Breast epithelium (tissue), 4 donors: Measurements from ENCODE around the gene CCDC175. TPM values are rescaled to one million over a fixed set of nuclear protein-coding genes. Genes with fewer than 3 reads are reported as not detected.

ENCODE experiments used
- DNase-seq, 2 donors: peaks; one replicate each; pipeline ENCODE4 v3.0.0-alpha.2; 2019; ENCODE audit warnings: low spot score in 2 of 2
- H3K27ac ChIP-seq, 2 donors: fragments of 200-600 bp; sonication (generic) in 1 of 2; one replicate each; pipeline ENCODE4 v1.5.1; 2016 to 2019; ENCODE audit warnings: mild to moderate bottlenecking in 1 of 2
- H3K27me3 ChIP-seq, 2 donors: fragments of 200-600 bp; sonication (generic) in 1 of 2; one replicate each; pipeline versions ENCODE4 v1.5.1 to v1.6.0; 2017 to 2019; ENCODE audit warnings: control low read depth in 1 of 2, mild to moderate bottlenecking in 1 of 2
- H3K36me3 ChIP-seq: fragments of 200-600 bp; one replicate; pipeline ENCODE4 v1.5.1; 2019
- H3K4me1 ChIP-seq, 2 donors: fragments of 200-600 bp; sonication (generic); one replicate each; pipeline ENCODE4 v1.5.1; 2016 to 2019; ENCODE audit warnings: control low read depth in 1 of 2
- H3K4me3 ChIP-seq, 3 donors: fragments of 200-600 bp; sonication (generic); 1 replicate in 2 of 3; 2 replicates in 1 of 3; pipeline ENCODE4 v1.5.1; 2016 to 2019; ENCODE audit warnings: mild to moderate bottlenecking in 3 of 3, moderate library complexity in 2 of 3
- H3K9me3 ChIP-seq, 2 donors: fragments of 200-600 bp; sonication (generic) in 1 of 2; one replicate each; pipeline ENCODE4 v1.5.1; 2016 to 2019; ENCODE audit warnings: control low read depth in 1 of 2
- CTCF ChIP-seq, 3 donors: fragments of 450-650 bp; IDR thresholded peaks; one replicate each; pipeline ENCODE4 v1.5.1; 2016 to 2017; ENCODE audit warnings: antibody characterized with exemption in 3 of 3, mild to moderate bottlenecking in 3 of 3, moderate library complexity in 3 of 3
- POLR2A ChIP-seq: fragments of 450-650 bp; IDR thresholded peaks from one replicate; pipeline ENCODE4 v1.6.1; 2016; ENCODE audit warnings: antibody characterized with exemption, mild to moderate bottlenecking, moderate library complexity
- POLR2AphosphoS5 ChIP-seq, 3 donors: sonication (generic); formaldehyde crosslinking; IDR thresholded peaks; one replicate each; pipeline ENCODE4 v1.6.1; 2017; ENCODE audit warnings: antibody characterized with exemption in 3 of 3
- intact Hi-C: fragments of 100-400 bp; cut with DNase I; formaldehyde crosslinking; loops from one replicate; pipeline ENCODE4 v1.15.1; 2023; ENCODE audit warnings: low total_unique reads
- total RNA-seq, 3 donors: library from RNA; depleted of rRNA; stranded (reverse); fragments of >200 nt; gene quantifications; one replicate each; pipeline ENCODE4 v1.1.0, GENCODE V29; 2016

Gene CCDC175
- under 1 TPM in 1 of 3 donors, not detected in 2; 0.33 TPM for total RNA-seq

DNA sequence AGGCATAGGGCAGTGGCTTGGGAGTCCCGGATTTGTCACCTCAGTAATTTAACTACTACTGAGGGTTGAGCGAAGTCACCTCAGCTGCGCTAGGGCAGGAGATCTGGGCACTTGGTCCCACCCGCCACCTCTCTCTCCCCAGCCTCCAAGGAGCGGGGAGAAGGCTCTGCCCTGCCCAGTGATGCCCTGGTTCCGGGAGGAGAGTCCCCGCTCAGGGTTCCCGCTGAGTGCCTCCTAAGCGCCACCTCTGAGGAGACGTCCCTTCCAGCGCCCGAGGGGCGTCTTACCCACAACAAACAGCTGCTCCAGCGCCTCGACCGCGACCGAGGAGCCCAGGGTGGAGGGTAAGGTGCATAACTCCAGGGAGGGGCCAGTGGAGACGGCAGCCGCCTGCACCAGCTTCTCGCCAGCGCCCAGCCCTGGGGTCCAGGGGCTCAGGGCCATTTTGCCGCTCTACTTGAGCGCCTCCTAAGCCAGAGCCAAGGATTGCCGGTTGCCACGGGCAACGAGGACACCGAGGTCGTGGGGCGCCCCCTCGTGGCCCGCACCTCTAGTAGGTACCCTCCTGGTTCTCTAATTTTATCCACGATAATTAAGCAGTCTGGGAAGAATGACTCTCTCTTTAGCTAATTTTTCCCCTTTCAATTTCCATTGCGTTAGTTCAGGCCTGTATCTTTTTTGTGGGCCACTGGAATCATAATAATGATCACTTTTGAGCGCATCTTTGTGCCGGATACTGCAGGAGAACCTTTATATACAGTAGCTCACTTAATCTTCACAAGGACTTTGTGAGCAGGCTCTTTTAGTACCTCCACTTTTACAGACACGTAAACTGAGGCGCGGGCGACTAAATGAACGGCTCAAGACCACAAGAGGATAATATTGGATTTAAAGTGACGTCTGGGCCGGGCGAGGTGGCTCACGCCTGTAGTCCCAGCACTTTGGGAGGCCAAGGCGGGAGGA is at the start of gene CCDC175:
Gene CCDC175, minus strand, starts transcription at position 481 of the 963 bp plus-strand sequence. Its CDS starts 37 bp downstream, at position 444.
- DNase-seq: no peak
- H3K4me3 ChIP-seq: peak within 1 kb of the TSS; percentile 20 to 62 (median 33)
- intact Hi-C loops: no loop called here

GRCh38 chr14:59622631-59623030 is 46.0 kb upstream of the CCDC175 start:
- TF ChIP-seq CTCF (IDR thresholded peaks at IDR 0.05): no peak
- no peak for TF ChIP-seq POLR2AphosphoS5 (IDR thresholded peaks at IDR 0.05)
- no peak for TF ChIP-seq POLR2A
- Histone ChIP-seq H3K4me1 (no peaks in the 10 kb centered on the region), H3K36me3 (no peaks in the 10 kb centered on the region), H3K4me3 (no peak overlapping the region), H3K9me3 (no peaks in the 10 kb centered on the region), H3K27me3 (no peaks in the 10 kb centered on the region), H3K27ac (no peak overlapping the region)
- intact Hi-C loops: loop anchor here (10.0 kb wide), 1 partner anchor 482 kb away; no protein-coding TSS in a partner anchor
- DNase-seq: no peak

More for the DNA sequence above, at the start of gene CCDC175:
- Histone ChIP-seq H3K9me3 (no peaks in the 10 kb centered on the region), H3K36me3 (no peaks in the 10 kb centered on the region), H3K27me3 (peaks cover 0 to 6% of the 10 kb centered on the region in 2 donors), H3K27ac (no peak within 1 kb of the TSS), H3K4me1 (no peaks in the 10 kb centered on the region)
- TF ChIP-seq POLR2A (no peak), CTCF (IDR thresholded peaks at IDR 0.05) (peak in 2 of 3 donors; percentile 18 to 31)

GRCh38 chr14:59619061-59619460 is 42.4 kb upstream of the CCDC175 start:
- Histone ChIP-seq H3K27me3 (no peaks in the 10 kb centered on the region), H3K4me3 (no peak overlapping the region), H3K9me3 (peaks cover 0 to 11% of the 10 kb centered on the region in 2 donors), H3K4me1 (no peaks in the 10 kb centered on the region), H3K27ac (no peak overlapping the region), H3K36me3 (no peaks in the 10 kb centered on the region)
- DNase-seq: no peak
- TF ChIP-seq POLR2AphosphoS5 (IDR thresholded peaks at IDR 0.05): no peak
- TF ChIP-seq POLR2A: no peak
- TF ChIP-seq CTCF (IDR thresholded peaks at IDR 0.05): no peak
- intact Hi-C loops: no loop called here

- no peaks in the 10 kb centered on the region for H3K36me3 ChIP-seq
- H3K4me1 ChIP-seq: no peaks in the 10 kb centered on the region
- DNase-seq: no peak
- H3K27me3 ChIP-seq: no peaks in the 10 kb centered on the region
- intact Hi-C loops: no loop called here
- no peak for TF ChIP-seq CTCF (IDR thresholded peaks at IDR 0.05)
- TF ChIP-seq POLR2A: no peak
- no peak for TF ChIP-seq POLR2AphosphoS5 (IDR thresholded peaks at IDR 0.05)
- no peak overlapping the region for H3K4me3 ChIP-seq
- no peak overlapping the region for H3K27ac ChIP-seq
- no peaks in the 10 kb centered on the region for H3K9me3 ChIP-seq
These were observed 24.4 kb upstream of the CCDC175 start for GRCh38 chr14:59601056-59601455.
